HCT116 (cell line): ENCODE measurements around the gene AK5. TPM values are rescaled to one million over a fixed set of nuclear protein-coding genes. Genes with fewer than 3 reads are reported as not detected.

ENCODE experiments used
- ATAC-seq: fragments of 200-7000 bp; cut with Tn5 transposase; 2 replicates; pipeline ENCODE4 v1.9.1; 2020; ENCODE audit warnings: mild to moderate bottlenecking, moderate library complexity
- BruUV-seq: library from RNA; stranded (reverse); fragments of 400-500 nt; replicated peaks from 2 replicates; lab custom pipeline; 2021; lab: Mats Ljungman, UMichigan
- CTCF ChIA-PET: fragments of 300-600 bp; sonication (Branson Sonifier 250); formaldehyde crosslinking; loops from one replicate; lab custom pipeline; 2021; ENCODE audit warnings: antibody characterized with exemption; lab: Charles Lee
- POLR2A ChIA-PET: fragments of 300-600, 350-600 bp; sonication (Branson Sonifier 250); formaldehyde crosslinking; loops from one replicate; lab custom pipeline; 2021; ENCODE audit warnings: antibody characterized with exemption; lab: Charles Lee
- RAD21 ChIA-PET, 2 experiments: fragments of 300-600 bp; sonication (Branson Sonifier 250); formaldehyde crosslinking; loops; one replicate each; lab custom pipeline; 2023; ENCODE audit warnings: low total read pairs in 2 of 2; ENCODE audit not compliant: uncharacterized antibody in 2 of 2, unreplicated experiment in 2 of 2, low non-redundant PET in 1 of 2; lab: Charles Lee
- DNase-seq: peaks from one replicate; pipeline ENCODE4 v3.0.0-alpha.2; 2010; ENCODE audit warnings: low read depth, low spot score
- H2AFZ ChIP-seq: fragments of 200-600 bp; shearing (Covaris generic), sonication (generic); 2 replicates; pipeline ENCODE4 v1.6.1; 2017; ENCODE audit warnings: low read depth, mixed run types, mixed read lengths, antibody characterized with exemption, low read length; ENCODE audit not compliant: poor library complexity, severe bottlenecking
- H3K27ac ChIP-seq: 2 replicates; pipeline ENCODE4 v1.5.1; 2012; ENCODE audit warnings: low read depth, low read length
- H3K27me3 ChIP-seq: fragments of 200-600 bp; sonication (generic); 2 replicates; pipeline ENCODE4 v1.6.1; 2016; ENCODE audit warnings: mixed run types, low read length, mixed read lengths; ENCODE audit not compliant: insufficient read depth
- H3K36me3 ChIP-seq, 2 experiments: fragments of 200-500 bp in 1 of 2; fragments of 200-600 bp in 1 of 2; sonication (Bioruptor generic) in 1 of 2; sonication (generic) in 1 of 2; 2 replicates each; pipeline versions ENCODE4 v1.5.1 to v1.6.1; 2014 to 2016; ENCODE audit warnings: low read length in 2 of 2, inconsistent platforms in 1 of 2, mixed read lengths in 1 of 2, mixed run types in 1 of 2; ENCODE audit not compliant: insufficient read depth in 2 of 2, control insufficient read depth in 1 of 2
- H3K4me1 ChIP-seq, 2 experiments: fragments of 200-600 bp in 1 of 2; sonication (generic) in 1 of 2; 2 replicates each; pipeline versions ENCODE4 v1.5.1 to v1.6.1; 2012 to 2017; ENCODE audit warnings: low read length in 2 of 2, inconsistent platforms in 1 of 2, mild to moderate bottlenecking in 1 of 2, mixed read lengths in 1 of 2, mixed run types in 1 of 2, moderate library complexity in 1 of 2; ENCODE audit not compliant: insufficient read depth in 2 of 2, control insufficient read depth in 1 of 2
- H3K4me2 ChIP-seq: fragments of 200-600 bp; sonication (generic); 2 replicates; pipeline ENCODE4 v1.6.1; 2017; ENCODE audit warnings: mixed run types, low read length, mixed read lengths
- H3K4me3 ChIP-seq, 2 experiments: fragments of 200-600 bp in 1 of 2; sonication (generic) in 1 of 2; replicated peaks in 1 of 2; 2 replicates each; pipeline ENCODE4 v1.5.1; 2011 to 2016; ENCODE audit warnings: low read length in 2 of 2, control low read depth in 1 of 2, low read depth in 1 of 2, mild to moderate bottlenecking in 1 of 2, mixed read lengths in 1 of 2, mixed run types in 1 of 2
- H3K79me2 ChIP-seq: fragments of 200-600 bp; sonication (generic); 2 replicates; pipeline ENCODE4 v1.6.1; 2017; ENCODE audit warnings: mild to moderate bottlenecking, mixed run types, low read length, moderate library complexity, mixed read lengths; ENCODE audit not compliant: insufficient read depth
- H3K9ac ChIP-seq: fragments of 200-600 bp; sonication (generic); 2 replicates; pipeline ENCODE4 v1.6.1; 2016; ENCODE audit warnings: low read length, mixed read lengths
- H3K9me2 ChIP-seq: fragments of 200-600 bp; sonication (generic), shearing (Covaris generic); 2 replicates; pipeline ENCODE4 v1.6.1; 2017; ENCODE audit warnings: mixed run types, mild to moderate bottlenecking, moderate library complexity; ENCODE audit not compliant: insufficient read depth
- H3K9me3 ChIP-seq, 2 experiments: fragments of 200-500 bp in 1 of 2; fragments of 200-600 bp in 1 of 2; sonication (Bioruptor generic) in 1 of 2; sonication (generic) in 1 of 2; 2 replicates each; pipeline ENCODE4 v1.6.1; 2014 to 2017; ENCODE audit warnings: low read length in 2 of 2, mixed read lengths in 2 of 2, inconsistent platforms in 1 of 2, low read depth in 1 of 2, mild to moderate bottlenecking in 1 of 2, mixed run types in 1 of 2, moderate library complexity in 1 of 2; ENCODE audit not compliant: control insufficient read depth in 1 of 2, insufficient read depth in 1 of 2
- H4K20me1 ChIP-seq: fragments of 200-600 bp; sonication (generic), shearing (Covaris generic); 2 replicates; pipeline ENCODE4 v1.6.1; 2017; ENCODE audit warnings: mixed run types, mild to moderate bottlenecking, moderate library complexity; ENCODE audit not compliant: insufficient read depth
- CEBPB ChIP-seq: IDR thresholded peaks from 2 replicates; pipeline ENCODE4 v1.6.1; 2012; ENCODE audit warnings: low read depth
- EGR1 ChIP-seq: IDR thresholded peaks from 2 replicates; pipeline ENCODE4 v1.6.1; 2012; ENCODE audit warnings: low read depth
- EZH2 ChIP-seq: fragments of 200-600 bp; sonication (generic); IDR thresholded peaks from 2 replicates; pipeline ENCODE4 v1.6.1; 2017; ENCODE audit warnings: antibody characterized with exemption, mixed run types
- FOSL1 ChIP-seq: IDR thresholded peaks from 2 replicates; pipeline ENCODE4 v1.6.1; 2012; ENCODE audit warnings: low read depth
- JUND ChIP-seq: IDR thresholded peaks from 2 replicates; pipeline ENCODE4 v1.6.1; 2012
- POLR2A ChIP-seq: IDR thresholded peaks from 2 replicates; pipeline ENCODE4 v1.7.0; 2011; ENCODE audit warnings: borderline replicate concordance; ENCODE audit not compliant: insufficient read depth, insufficient read length; ENCODE audit errors: extremely low read depth
- POLR2AphosphoS5 ChIP-seq: IDR thresholded peaks from 2 replicates; pipeline ENCODE4 v1.6.1; 2011; ENCODE audit warnings: mild to moderate bottlenecking, low read depth, low read length, moderate library complexity
- RAD21 ChIP-seq: IDR thresholded peaks from 2 replicates; pipeline ENCODE4 v1.6.1; 2012; ENCODE audit warnings: low read depth, mild to moderate bottlenecking
- SIN3A ChIP-seq: IDR thresholded peaks from 2 replicates; pipeline ENCODE4 v1.6.1; 2012; ENCODE audit warnings: low read depth
- ZNF274 ChIP-seq: fragments of 200-500 bp; sonication (Bioruptor generic); IDR thresholded peaks from 2 replicates; pipeline ENCODE4 v1.6.1; 2014; ENCODE audit warnings: mild to moderate bottlenecking, low read depth, low read length, inconsistent platforms
- intact Hi-C: fragments of 100-400 bp; cut with micrococcal nuclease; formaldehyde crosslinking; loops from 2 replicates; pipeline ENCODE4 v1.10.0; 2022
- total RNA-seq: library from RNA; stranded (reverse); gene quantifications from one replicate; pipeline ENCODE4 v1.2.1, GENCODE V29; 2021; ENCODE audit not compliant: unreplicated experiment
- TF ChIP-seq, protein P1 (sequence below): IDR thresholded peaks from 2 replicates; pipeline ENCODE4 v1.6.1; 2012; ENCODE audit warnings: low read depth
- TF ChIP-seq, protein P2 (sequence below), 3 experiments: fragments of 200-600 bp in 1 of 3; sonication (generic) in 1 of 3; IDR thresholded peaks in 2 of 3; conservative IDR thresholded peaks in 1 of 3; 2 replicates each; pipeline ENCODE4 v1.5.1; 2012 to 2017; ENCODE audit warnings: low read depth in 2 of 3, low read length in 2 of 3, antibody characterized with exemption in 1 of 3, borderline replicate concordance in 1 of 3, control low read depth in 1 of 3, mild to moderate bottlenecking in 1 of 3, mixed read lengths in 1 of 3, mixed run types in 1 of 3, moderate library complexity in 1 of 3; ENCODE audit not compliant: insufficient read depth in 1 of 3

Gene AK5
- total RNA-seq, 1 experiment from 2014 or later = 0.22 TPM

DNA sequence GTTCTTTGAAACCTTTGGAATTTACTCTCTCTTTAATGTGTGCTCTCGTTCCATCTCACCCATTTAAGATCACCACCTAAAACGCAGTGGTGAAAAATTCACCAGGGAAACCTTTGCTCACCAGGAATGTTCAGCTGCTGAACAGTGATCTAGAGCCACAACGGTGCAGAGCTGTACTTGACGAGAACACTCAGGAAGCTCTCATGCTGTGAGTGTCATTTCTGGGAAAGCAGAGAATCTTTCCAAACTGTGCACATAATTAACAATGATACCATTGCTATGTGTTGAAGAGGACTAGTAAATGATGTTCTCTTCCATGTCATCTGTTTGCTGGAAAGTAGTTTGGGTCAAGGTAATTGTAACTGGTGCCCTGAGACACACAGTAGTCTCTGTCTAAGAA, 283.5 kb downstream of the AK5 start:
- no TSS peak for BruUV-seq

More for the DNA sequence above, 283.5 kb downstream of the AK5 start:
- no peak overlapping the region for H3K27ac ChIP-seq
- intact Hi-C loops = no loop called here
- H3K4me3 ChIP-seq = no peak overlapping the region
- peaks cover 14 to 19% of the 10 kb centered on the region in 2 experiments; a peak in 3 of 4 replicates for H3K36me3 ChIP-seq
- H3K9me3 ChIP-seq = no peaks in the 10 kb centered on the region
- H3K9ac ChIP-seq = no peak overlapping the region
- DNase-seq (no peak), ATAC-seq (no peak)
- no peak overlapping the region for H2AFZ ChIP-seq
- no peaks in the 10 kb centered on the region for H3K9me2 ChIP-seq
- no peak overlapping the region for H3K4me2 ChIP-seq
- no peaks in the 10 kb centered on the region for H3K4me1 ChIP-seq
- H4K20me1 ChIP-seq = no peaks in the 10 kb centered on the region; the same call in 1 of the 2 replicates
- ChIA-PET POLR2A (no interaction called here), CTCF (no interaction called here), RAD21 (no interaction called here)
- no peaks in the 10 kb centered on the region for H3K79me2 ChIP-seq
- TF ChIP-seq POLR2AphosphoS5 (no peak), CEBPB (no peak), EZH2 (no peak), ZNF274 (no peak), POLR2A (no peak), RAD21 (no peak), FOSL1 (no peak), EGR1 (no peak), SIN3A (no peak), JUND (no peak)
- TF ChIP-seq, protein P1, sequence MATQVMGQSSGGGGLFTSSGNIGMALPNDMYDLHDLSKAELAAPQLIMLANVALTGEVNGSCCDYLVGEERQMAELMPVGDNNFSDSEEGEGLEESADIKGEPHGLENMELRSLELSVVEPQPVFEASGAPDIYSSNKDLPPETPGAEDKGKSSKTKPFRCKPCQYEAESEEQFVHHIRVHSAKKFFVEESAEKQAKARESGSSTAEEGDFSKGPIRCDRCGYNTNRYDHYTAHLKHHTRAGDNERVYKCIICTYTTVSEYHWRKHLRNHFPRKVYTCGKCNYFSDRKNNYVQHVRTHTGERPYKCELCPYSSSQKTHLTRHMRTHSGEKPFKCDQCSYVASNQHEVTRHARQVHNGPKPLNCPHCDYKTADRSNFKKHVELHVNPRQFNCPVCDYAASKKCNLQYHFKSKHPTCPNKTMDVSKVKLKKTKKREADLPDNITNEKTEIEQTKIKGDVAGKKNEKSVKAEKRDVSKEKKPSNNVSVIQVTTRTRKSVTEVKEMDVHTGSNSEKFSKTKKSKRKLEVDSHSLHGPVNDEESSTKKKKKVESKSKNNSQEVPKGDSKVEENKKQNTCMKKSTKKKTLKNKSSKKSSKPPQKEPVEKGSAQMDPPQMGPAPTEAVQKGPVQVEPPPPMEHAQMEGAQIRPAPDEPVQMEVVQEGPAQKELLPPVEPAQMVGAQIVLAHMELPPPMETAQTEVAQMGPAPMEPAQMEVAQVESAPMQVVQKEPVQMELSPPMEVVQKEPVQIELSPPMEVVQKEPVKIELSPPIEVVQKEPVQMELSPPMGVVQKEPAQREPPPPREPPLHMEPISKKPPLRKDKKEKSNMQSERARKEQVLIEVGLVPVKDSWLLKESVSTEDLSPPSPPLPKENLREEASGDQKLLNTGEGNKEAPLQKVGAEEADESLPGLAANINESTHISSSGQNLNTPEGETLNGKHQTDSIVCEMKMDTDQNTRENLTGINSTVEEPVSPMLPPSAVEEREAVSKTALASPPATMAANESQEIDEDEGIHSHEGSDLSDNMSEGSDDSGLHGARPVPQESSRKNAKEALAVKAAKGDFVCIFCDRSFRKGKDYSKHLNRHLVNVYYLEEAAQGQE = no peak
- TF ChIP-seq, protein P2, sequence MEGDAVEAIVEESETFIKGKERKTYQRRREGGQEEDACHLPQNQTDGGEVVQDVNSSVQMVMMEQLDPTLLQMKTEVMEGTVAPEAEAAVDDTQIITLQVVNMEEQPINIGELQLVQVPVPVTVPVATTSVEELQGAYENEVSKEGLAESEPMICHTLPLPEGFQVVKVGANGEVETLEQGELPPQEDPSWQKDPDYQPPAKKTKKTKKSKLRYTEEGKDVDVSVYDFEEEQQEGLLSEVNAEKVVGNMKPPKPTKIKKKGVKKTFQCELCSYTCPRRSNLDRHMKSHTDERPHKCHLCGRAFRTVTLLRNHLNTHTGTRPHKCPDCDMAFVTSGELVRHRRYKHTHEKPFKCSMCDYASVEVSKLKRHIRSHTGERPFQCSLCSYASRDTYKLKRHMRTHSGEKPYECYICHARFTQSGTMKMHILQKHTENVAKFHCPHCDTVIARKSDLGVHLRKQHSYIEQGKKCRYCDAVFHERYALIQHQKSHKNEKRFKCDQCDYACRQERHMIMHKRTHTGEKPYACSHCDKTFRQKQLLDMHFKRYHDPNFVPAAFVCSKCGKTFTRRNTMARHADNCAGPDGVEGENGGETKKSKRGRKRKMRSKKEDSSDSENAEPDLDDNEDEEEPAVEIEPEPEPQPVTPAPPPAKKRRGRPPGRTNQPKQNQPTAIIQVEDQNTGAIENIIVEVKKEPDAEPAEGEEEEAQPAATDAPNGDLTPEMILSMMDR (IDR thresholded peaks at IDR 0.05 in 2 of 3, conservative IDR thresholded peaks at IDR 0.05 in 1 of 3; ENCODE audit: borderline replicate concordance in 1 of 3, insufficient read depth in 1 of 3, low read depth in 2 of 3, low read length in 2 of 3) = no peak
- H3K27me3 ChIP-seq = no peaks in the 10 kb centered on the region
